ENCODE results near the gene PALM2AKAP2.

GRCh38 chr9:109781541-109782197 is 1.7 kb downstream of the PALM2AKAP2 start:
- TF ChIP-seq HDGF (IDR thresholded peaks at IDR 0.05; ENCODE audit: borderline replicate concordance), result no peak
- no peak for TF ChIP-seq NFRKB (IDR thresholded peaks at IDR 0.05)
- TF ChIP-seq ELF4 (IDR thresholded peaks at IDR 0.05), result no peak
- no peak for TF ChIP-seq BHLHE40 (IDR thresholded peaks at IDR 0.05; ENCODE audit: borderline replicate concordance)
- no peak for TF ChIP-seq LEF1 (IDR thresholded peaks at IDR 0.05; ENCODE audit: borderline replicate concordance)
- no peak for TF ChIP-seq FOXM1 (IDR thresholded peaks at IDR 0.05; ENCODE audit: borderline replicate concordance)
- no peak for TF ChIP-seq FOXA1 (IDR thresholded peaks at IDR 0.05)
- TF ChIP-seq L3MBTL2 (conservative IDR thresholded peaks at IDR 0.05), result no peak
- no peak for TF ChIP-seq SP1 (IDR thresholded peaks at IDR 0.05)
- TF ChIP-seq SUZ12 (IDR thresholded peaks at IDR 0.05), result no peak
- TF ChIP-seq ARNT (IDR thresholded peaks at IDR 0.05), result no peak
